Stimulated activated naive CD8-positive, alpha-beta T cell treated with anti-CD3 and anti-CD28 coated beads, Interleukin-15, Interleukin-2, amounts not matched to agents 100 ng/mL and 50 ng/mL, for 24 hours (primary cell): ENCODE data around the gene FAM120C.

Experiments used
- H3K27ac Mint-ChIP-seq: one replicate; pipeline ENCODE4 v1.8.0; 2021; ENCODE audit warnings: mild to moderate bottlenecking, mixed read lengths
- H3K27me3 Mint-ChIP-seq: one replicate; pipeline ENCODE4 v1.8.0; 2021; ENCODE audit warnings: mixed read lengths
- H3K36me3 Mint-ChIP-seq: one replicate; pipeline ENCODE4 v1.8.0; 2021; ENCODE audit warnings: low read depth, mixed read lengths
- H3K4me1 Mint-ChIP-seq: one replicate; pipeline ENCODE4 v1.8.0; 2021; ENCODE audit warnings: low read depth, mixed read lengths
- H3K4me3 Mint-ChIP-seq: one replicate; pipeline ENCODE4 v1.8.0; 2021; ENCODE audit warnings: mild to moderate bottlenecking, mixed read lengths
- H3K9me3 Mint-ChIP-seq: one replicate; pipeline ENCODE4 v1.8.0; 2021; ENCODE audit warnings: mixed read lengths

The FAM120C gene

GRCh38 chrX:54178100-54178940 lies 4.7 kb downstream of the FAM120C start:
- H3K9me3 Mint-ChIP-seq, result no peaks in the 10 kb centered on the region
- peak overlapping the region; percentile 94 for H3K4me3 Mint-ChIP-seq
- H3K27me3 Mint-ChIP-seq, result no peaks in the 10 kb centered on the region
- H3K4me1 Mint-ChIP-seq, result peaks cover 52% of the 10 kb centered on the region
- peak overlapping the region; percentile 67 for H3K27ac Mint-ChIP-seq
- H3K36me3 Mint-ChIP-seq, result peaks cover 64% of the 10 kb centered on the region

GRCh38 chrX:54177306-54177705 lies 5.7 kb downstream of the FAM120C start:
- Mint-ChIP-seq H3K27ac (peak overlapping the region; percentile 67), H3K4me3 (peak overlapping the region; percentile 40), H3K4me1 (peaks cover 52% of the 10 kb centered on the region), H3K36me3 (peaks cover 68% of the 10 kb centered on the region), H3K9me3 (no peaks in the 10 kb centered on the region), H3K27me3 (no peaks in the 10 kb centered on the region)

- no peak overlapping the region for H3K4me3 Mint-ChIP-seq
- peaks cover 45% of the 10 kb centered on the region for H3K36me3 Mint-ChIP-seq
- H3K27ac Mint-ChIP-seq, result no peak overlapping the region
- H3K27me3 Mint-ChIP-seq, result no peaks in the 10 kb centered on the region
- H3K4me1 Mint-ChIP-seq, result peaks cover 28% of the 10 kb centered on the region
- H3K9me3 Mint-ChIP-seq, result no peaks in the 10 kb centered on the region
Measured at GRCh38 chrX:54173791-54174190, 9.3 kb downstream of the FAM120C start.

GRCh38 chrX:54172455-54172854 lies 10.6 kb downstream of the FAM120C start:
- H3K27me3 Mint-ChIP-seq, result no peaks in the 10 kb centered on the region
- peaks cover 17% of the 10 kb centered on the region for H3K4me1 Mint-ChIP-seq
- no peak overlapping the region for H3K27ac Mint-ChIP-seq
- no peaks in the 10 kb centered on the region for H3K9me3 Mint-ChIP-seq
- H3K4me3 Mint-ChIP-seq, result no peak overlapping the region
- H3K36me3 Mint-ChIP-seq, result peaks cover 37% of the 10 kb centered on the region

- Mint-ChIP-seq H3K27ac (no peak overlapping the region), H3K36me3 (peaks cover 29% of the 10 kb centered on the region), H3K9me3 (no peaks in the 10 kb centered on the region), H3K4me1 (peaks cover 9% of the 10 kb centered on the region), H3K27me3 (no peaks in the 10 kb centered on the region), H3K4me3 (no peak overlapping the region)
Measured at GRCh38 chrX:54171527-54172250, 11.4 kb downstream of the FAM120C start.

GRCh38 chrX:54171091-54171490 lies 12.0 kb downstream of the FAM120C start:
- H3K4me3 Mint-ChIP-seq, result no peak overlapping the region
- no peaks in the 10 kb centered on the region for H3K27me3 Mint-ChIP-seq
- peaks cover 7% of the 10 kb centered on the region for H3K4me1 Mint-ChIP-seq
- no peak overlapping the region for H3K27ac Mint-ChIP-seq
- peaks cover 27% of the 10 kb centered on the region for H3K36me3 Mint-ChIP-seq
- H3K9me3 Mint-ChIP-seq, result no peaks in the 10 kb centered on the region

- no peaks in the 10 kb centered on the region for H3K9me3 Mint-ChIP-seq
Measured at GRCh38 chrX:54166915-54167314, 16.1 kb downstream of the FAM120C start.

GRCh38 chrX:54157561-54157960 lies 25.5 kb downstream of the FAM120C start:
- H3K27me3 Mint-ChIP-seq, result no peaks in the 10 kb centered on the region
- no peaks in the 10 kb centered on the region for H3K4me1 Mint-ChIP-seq
- H3K27ac Mint-ChIP-seq, result no peak overlapping the region
- no peaks in the 10 kb centered on the region for H3K9me3 Mint-ChIP-seq
- no peaks in the 10 kb centered on the region for H3K36me3 Mint-ChIP-seq
- H3K4me3 Mint-ChIP-seq, result no peak overlapping the region

More at GRCh38 chrX:54166915-54167314, 16.1 kb downstream of the FAM120C start:
- H3K27ac Mint-ChIP-seq, result no peak overlapping the region
- peaks cover 5% of the 10 kb centered on the region for H3K36me3 Mint-ChIP-seq
- H3K4me1 Mint-ChIP-seq, result peaks cover 5% of the 10 kb centered on the region
- H3K4me3 Mint-ChIP-seq, result no peak overlapping the region
- no peaks in the 10 kb centered on the region for H3K27me3 Mint-ChIP-seq

- Mint-ChIP-seq H3K4me3 (no peak overlapping the region), H3K36me3 (peaks cover 17% of the 10 kb centered on the region), H3K27ac (no peak overlapping the region)
Measured at GRCh38 chrX:54134269-54134668, 48.8 kb downstream of the FAM120C start.

GRCh38 chrX:54116391-54116790 lies 66.7 kb downstream of the FAM120C start:
- no peak overlapping the region for H3K27ac Mint-ChIP-seq
- H3K36me3 Mint-ChIP-seq, result peaks cover 5% of the 10 kb centered on the region
- no peaks in the 10 kb centered on the region for H3K9me3 Mint-ChIP-seq
- H3K4me1 Mint-ChIP-seq, result no peaks in the 10 kb centered on the region
- H3K4me3 Mint-ChIP-seq, result no peak overlapping the region
- no peaks in the 10 kb centered on the region for H3K27me3 Mint-ChIP-seq

More at GRCh38 chrX:54134269-54134668, 48.8 kb downstream of the FAM120C start:
- Mint-ChIP-seq H3K4me1 (no peaks in the 10 kb centered on the region), H3K9me3 (no peaks in the 10 kb centered on the region), H3K27me3 (no peaks in the 10 kb centered on the region)

GRCh38 chrX:54093571-54093970 lies 89.5 kb downstream of the FAM120C start:
- H3K36me3 Mint-ChIP-seq, result no peaks in the 10 kb centered on the region
- H3K4me1 Mint-ChIP-seq, result no peaks in the 10 kb centered on the region
- H3K27ac Mint-ChIP-seq, result no peak overlapping the region
- no peaks in the 10 kb centered on the region for H3K9me3 Mint-ChIP-seq
- no peak overlapping the region for H3K4me3 Mint-ChIP-seq
- no peaks in the 10 kb centered on the region for H3K27me3 Mint-ChIP-seq

- Mint-ChIP-seq H3K4me3 (no peak overlapping the region), H3K36me3 (no peaks in the 10 kb centered on the region), H3K9me3 (no peaks in the 10 kb centered on the region), H3K27me3 (no peaks in the 10 kb centered on the region), H3K4me1 (no peaks in the 10 kb centered on the region), H3K27ac (no peak overlapping the region)
Measured at GRCh38 chrX:54093159-54093558, 89.9 kb downstream of the FAM120C start.

GRCh38 chrX:54090880-54091279 lies 92.2 kb downstream of the FAM120C start:
- Mint-ChIP-seq H3K9me3 (no peaks in the 10 kb centered on the region), H3K27ac (no peak overlapping the region), H3K4me3 (no peak overlapping the region)

GRCh38 chrX:54089191-54089590 lies 93.9 kb downstream of the FAM120C start:
- H3K27me3 Mint-ChIP-seq, result no peaks in the 10 kb centered on the region
- H3K9me3 Mint-ChIP-seq, result no peaks in the 10 kb centered on the region
- H3K4me3 Mint-ChIP-seq, result no peak overlapping the region
- no peaks in the 10 kb centered on the region for H3K4me1 Mint-ChIP-seq
- H3K36me3 Mint-ChIP-seq, result peaks cover 8% of the 10 kb centered on the region
- H3K27ac Mint-ChIP-seq, result no peak overlapping the region

More at GRCh38 chrX:54090880-54091279, 92.2 kb downstream of the FAM120C start:
- H3K4me1 Mint-ChIP-seq, result no peaks in the 10 kb centered on the region
- H3K36me3 Mint-ChIP-seq, result peaks cover 3% of the 10 kb centered on the region
- no peaks in the 10 kb centered on the region for H3K27me3 Mint-ChIP-seq

- H3K27ac Mint-ChIP-seq, result no peak overlapping the region
- H3K9me3 Mint-ChIP-seq, result no peaks in the 10 kb centered on the region
- no peaks in the 10 kb centered on the region for H3K4me1 Mint-ChIP-seq
- no peaks in the 10 kb centered on the region for H3K27me3 Mint-ChIP-seq
- H3K4me3 Mint-ChIP-seq, result no peak overlapping the region
- H3K36me3 Mint-ChIP-seq, result peaks cover 8% of the 10 kb centered on the region
Measured at GRCh38 chrX:54087661-54088060, 95.4 kb downstream of the FAM120C start.
